Measurements from ENCODE around the gene SERPINB4. TPM values are rescaled to one million over a fixed set of nuclear protein-coding genes. Genes with fewer than 3 reads are reported as not detected.

Gene SERPINB4
- total RNA-seq, 2 donors from 2014 or later = 0.51 to 1.1 TPM

- intact Hi-C loops (cut with DNase I) = no loop called here
- Histone ChIP-seq H3K4me1 (replicated peaks) (no peaks in the 10 kb centered on the region), H3K27ac (no peak overlapping the region), H3K27me3 (replicated peaks; ENCODE audit: insufficient read depth) (no peaks in the 10 kb centered on the region), H3K36me3 (no peaks in the 10 kb centered on the region), H3K9me3 (no peaks in the 10 kb centered on the region), H3K4me3 (no peak overlapping the region)
- no peak for DNase-seq (ENCODE audit: low spot score)
- 70% methylated on average over 14 of the region's 14 CpGs for WGBS
- no peak for TF ChIP-seq POLR2AphosphoS5 (IDR thresholded peaks at IDR 0.05)
- TF ChIP-seq CTCF (IDR thresholded peaks at IDR 0.05) = no peak
- TF ChIP-seq POLR2A (IDR thresholded peaks at IDR 0.05) = no peak
These were observed 47.1 kb downstream of the SERPINB4 start for GRCh38 chr18:63596964-63597363.

GRCh38 chr18:63592471-63592870 is 51.6 kb downstream of the SERPINB4 start:
- TF ChIP-seq POLR2AphosphoS5 (IDR thresholded peaks at IDR 0.05) (no peak), CTCF (IDR thresholded peaks at IDR 0.05) (no peak), POLR2A (IDR thresholded peaks at IDR 0.05) (no peak)
- intact Hi-C loops (cut with DNase I) = no loop called here
- no peak for DNase-seq (ENCODE audit: low spot score)
- Histone ChIP-seq H3K36me3 (no peaks in the 10 kb centered on the region), H3K27me3 (replicated peaks; ENCODE audit: insufficient read depth) (no peaks in the 10 kb centered on the region), H3K9me3 (no peaks in the 10 kb centered on the region), H3K4me3 (no peak overlapping the region), H3K27ac (no peak overlapping the region), H3K4me1 (replicated peaks) (no peaks in the 10 kb centered on the region)
- 86% methylated on average over 1 of the region's 1 CpG for WGBS

GRCh38 chr18:63591725-63592124 is 52.3 kb downstream of the SERPINB4 start:
- WGBS = 92% methylated on average over 3 of the region's 3 CpGs
- TF ChIP-seq POLR2AphosphoS5 (IDR thresholded peaks at IDR 0.05) = no peak
- TF ChIP-seq POLR2A (IDR thresholded peaks at IDR 0.05) = no peak
- TF ChIP-seq CTCF (IDR thresholded peaks at IDR 0.05) = no peak
- Histone ChIP-seq H3K27me3 (replicated peaks; ENCODE audit: insufficient read depth) (no peaks in the 10 kb centered on the region), H3K36me3 (no peaks in the 10 kb centered on the region), H3K4me3 (no peak overlapping the region), H3K27ac (no peak overlapping the region), H3K9me3 (no peaks in the 10 kb centered on the region), H3K4me1 (replicated peaks) (no peaks in the 10 kb centered on the region)
- intact Hi-C loops (cut with DNase I) = no loop called here
- DNase-seq (ENCODE audit: low spot score) = no peak

GRCh38 chr18:63590966-63591695 is 52.9 kb downstream of the SERPINB4 start:
- no peaks in the 10 kb centered on the region for H3K27me3 ChIP-seq (replicated peaks; ENCODE audit: insufficient read depth)
- no peak overlapping the region for H3K4me3 ChIP-seq
- DNase-seq (ENCODE audit: low spot score) = no peak
- no peaks in the 10 kb centered on the region for H3K9me3 ChIP-seq
- H3K36me3 ChIP-seq = no peaks in the 10 kb centered on the region
- TF ChIP-seq POLR2A (IDR thresholded peaks at IDR 0.05) (no peak), CTCF (IDR thresholded peaks at IDR 0.05) (no peak), POLR2AphosphoS5 (IDR thresholded peaks at IDR 0.05) (no peak)
- H3K4me1 ChIP-seq (replicated peaks) = no peaks in the 10 kb centered on the region
- H3K27ac ChIP-seq = no peak overlapping the region
- intact Hi-C loops (cut with DNase I) = no loop called here
- 75% methylated on average over 3 of the region's 3 CpGs for WGBS

- no peak for DNase-seq (ENCODE audit: low spot score)
- WGBS = 91% methylated on average over 2 of the region's 2 CpGs
- intact Hi-C loops (cut with DNase I) = no loop called here
- Histone ChIP-seq H3K4me3 (no peak overlapping the region), H3K9me3 (no peaks in the 10 kb centered on the region), H3K4me1 (replicated peaks) (no peaks in the 10 kb centered on the region), H3K27ac (no peak overlapping the region), H3K36me3 (no peaks in the 10 kb centered on the region), H3K27me3 (replicated peaks; ENCODE audit: insufficient read depth) (no peaks in the 10 kb centered on the region)
- TF ChIP-seq POLR2AphosphoS5 (IDR thresholded peaks at IDR 0.05) = no peak
- no peak for TF ChIP-seq POLR2A (IDR thresholded peaks at IDR 0.05)
- no peak for TF ChIP-seq CTCF (IDR thresholded peaks at IDR 0.05)
These were observed 53.7 kb downstream of the SERPINB4 start for GRCh38 chr18:63590373-63590772.
